Stomach smooth muscle (tissue), 2 donors: ENCODE data around the gene FHIT.
"Not testable (repeated sequence)": the region's sequence is repeated elsewhere in the genome, so short reads cannot be mapped to it uniquely, and the experiment has no call there.

Experiments
- H3K27ac ChIP-seq: one replicate; pipeline ENCODE4 v1.7.0; 2013; ENCODE audit warnings: mild to moderate bottlenecking, low read length, inconsistent platforms
- H3K27me3 ChIP-seq, 2 donors: one replicate each; pipeline ENCODE4 v1.7.0; 2013; ENCODE audit warnings: low read length in 2 of 2; ENCODE audit not compliant: insufficient read depth in 2 of 2, control insufficient read depth in 1 of 2
- H3K36me3 ChIP-seq, 2 donors: one replicate each; pipeline ENCODE4 v1.7.0; 2013; ENCODE audit warnings: low read length in 2 of 2; ENCODE audit not compliant: control insufficient read depth in 2 of 2, insufficient read depth in 2 of 2
- H3K4me1 ChIP-seq: one replicate; pipeline ENCODE4 v1.7.0; 2013; ENCODE audit warnings: low read length; ENCODE audit not compliant: control insufficient read depth, insufficient read depth
- H3K4me3 ChIP-seq, 2 donors: one replicate each; pipeline ENCODE4 v1.7.0; 2013; ENCODE audit warnings: low read length in 2 of 2
- H3K9ac ChIP-seq, 2 donors: one replicate each; pipeline ENCODE4 v1.7.0; 2013; ENCODE audit warnings: low read length in 2 of 2, mild to moderate bottlenecking in 1 of 2
- H3K9me3 ChIP-seq, 2 donors: one replicate each; pipeline ENCODE4 v1.7.0; 2013; ENCODE audit warnings: low read length in 2 of 2; ENCODE audit not compliant: control insufficient read depth in 2 of 2
- donor health status: healthy.
- donor health status: Pancreatic carcinoma.

Gene FHIT

GRCh38 chr3:61035573-61035972, 215.7 kb downstream of the FHIT start:
- Histone ChIP-seq H3K9me3 (peaks cover 0 to 3% of the 10 kb centered on the region in 2 donors), H3K4me1 (no peaks in the 10 kb centered on the region), H3K9ac (no peak overlapping the region), H3K4me3 (no peak overlapping the region), H3K36me3 (no peaks in the 10 kb centered on the region), H3K27me3 (no peaks in the 10 kb centered on the region), H3K27ac (no peak overlapping the region)

- H3K27ac ChIP-seq: no peak overlapping the region
- no peaks in the 10 kb centered on the region for H3K36me3 ChIP-seq
- no peak overlapping the region for H3K9ac ChIP-seq
- no peak overlapping the region for H3K4me3 ChIP-seq
- H3K9me3 ChIP-seq: peaks cover 0 to 3% of the 10 kb centered on the region in 2 donors
- no peaks in the 10 kb centered on the region for H3K27me3 ChIP-seq
- H3K4me1 ChIP-seq: no peaks in the 10 kb centered on the region
Measured at GRCh38 chr3:61032991-61033390, 218.3 kb downstream of the FHIT start.

GRCh38 chr3:61031503-61031902, 219.7 kb downstream of the FHIT start:
- H3K27me3 ChIP-seq: no peaks in the 10 kb centered on the region
- H3K27ac ChIP-seq: no peak overlapping the region
- H3K9ac ChIP-seq: no peak overlapping the region
- H3K9me3 ChIP-seq: peaks cover 0 to 3% of the 10 kb centered on the region in 2 donors
- no peak overlapping the region for H3K4me3 ChIP-seq
- no peaks in the 10 kb centered on the region for H3K36me3 ChIP-seq
- H3K4me1 ChIP-seq: no peaks in the 10 kb centered on the region

GRCh38 chr3:61030469-61031035, 220.7 kb downstream of the FHIT start:
- no peak overlapping the region for H3K27ac ChIP-seq
- H3K36me3 ChIP-seq: no peaks in the 10 kb centered on the region
- no peaks in the 10 kb centered on the region for H3K4me1 ChIP-seq
- no peak overlapping the region for H3K4me3 ChIP-seq
- no peaks in the 10 kb centered on the region for H3K27me3 ChIP-seq
- H3K9me3 ChIP-seq: no peaks in the 10 kb centered on the region
- no peak overlapping the region for H3K9ac ChIP-seq

GRCh38 chr3:61029194-61029593, 222.1 kb downstream of the FHIT start:
- no peak overlapping the region for H3K9ac ChIP-seq
- no peaks in the 10 kb centered on the region for H3K27me3 ChIP-seq
- no peaks in the 10 kb centered on the region for H3K9me3 ChIP-seq
- no peaks in the 10 kb centered on the region for H3K36me3 ChIP-seq
- H3K4me3 ChIP-seq: no peak overlapping the region
- H3K27ac ChIP-seq: no peak overlapping the region
- H3K4me1 ChIP-seq: no peaks in the 10 kb centered on the region

- Histone ChIP-seq H3K9me3 (no peaks in the 10 kb centered on the region), H3K4me1 (no peaks in the 10 kb centered on the region), H3K36me3 (no peaks in the 10 kb centered on the region), H3K9ac (no peak overlapping the region), H3K27ac (no peak overlapping the region), H3K4me3 (no peak overlapping the region), H3K27me3 (no peaks in the 10 kb centered on the region)
Measured at GRCh38 chr3:61018807-61019206, 232.4 kb downstream of the FHIT start.

GRCh38 chr3:61017028-61017427, 234.2 kb downstream of the FHIT start:
- H3K4me1 ChIP-seq, H3K9me3 ChIP-seq, H3K4me3 ChIP-seq, H3K9ac ChIP-seq, H3K36me3 ChIP-seq, H3K27me3 ChIP-seq, H3K27ac ChIP-seq: not testable (repeated sequence)

- H3K9me3 ChIP-seq: no peaks in the 10 kb centered on the region
- no peaks in the 10 kb centered on the region for H3K36me3 ChIP-seq
- H3K27ac ChIP-seq: no peak overlapping the region
- no peaks in the 10 kb centered on the region for H3K4me1 ChIP-seq
- no peaks in the 10 kb centered on the region for H3K27me3 ChIP-seq
- no peak overlapping the region for H3K4me3 ChIP-seq
- no peak overlapping the region for H3K9ac ChIP-seq
Measured at GRCh38 chr3:61015859-61016258, 235.4 kb downstream of the FHIT start.

GRCh38 chr3:61015408-61015807, 235.8 kb downstream of the FHIT start:
- Histone ChIP-seq H3K27me3 (no peaks in the 10 kb centered on the region), H3K36me3 (no peaks in the 10 kb centered on the region), H3K9me3 (no peaks in the 10 kb centered on the region), H3K27ac (no peak overlapping the region), H3K4me3 (no peak overlapping the region), H3K4me1 (no peaks in the 10 kb centered on the region), H3K9ac (no peak overlapping the region)

GRCh38 chr3:61008998-61009380, 242.3 kb downstream of the FHIT start:
- Histone ChIP-seq H3K9me3 (no peaks in the 10 kb centered on the region), H3K9ac (no peak overlapping the region), H3K27me3 (no peaks in the 10 kb centered on the region), H3K4me3 (no peak overlapping the region), H3K4me1 (no peaks in the 10 kb centered on the region), H3K27ac (no peak overlapping the region), H3K36me3 (no peaks in the 10 kb centered on the region)

GRCh38 chr3:61008153-61008997, 242.9 kb downstream of the FHIT start:
- no peaks in the 10 kb centered on the region for H3K36me3 ChIP-seq
- no peak overlapping the region for H3K27ac ChIP-seq
- H3K4me1 ChIP-seq: no peaks in the 10 kb centered on the region
- no peak overlapping the region for H3K9ac ChIP-seq
- H3K9me3 ChIP-seq: no peaks in the 10 kb centered on the region
- H3K27me3 ChIP-seq: no peaks in the 10 kb centered on the region
- no peak overlapping the region for H3K4me3 ChIP-seq
